GM19238 (cell line): ENCODE results near the gene NLRP10.
"Not testable (repeated sequence)": the region's sequence is repeated elsewhere in the genome, so short reads cannot be mapped to it uniquely, and the experiment has no call there.

Source experiments
- DNase-seq: peaks from one replicate; pipeline ENCODE4 v3.0.0; 2011; ENCODE audit warnings: low spot score; ENCODE audit not compliant: insufficient read length

Gene NLRP10

DNA sequence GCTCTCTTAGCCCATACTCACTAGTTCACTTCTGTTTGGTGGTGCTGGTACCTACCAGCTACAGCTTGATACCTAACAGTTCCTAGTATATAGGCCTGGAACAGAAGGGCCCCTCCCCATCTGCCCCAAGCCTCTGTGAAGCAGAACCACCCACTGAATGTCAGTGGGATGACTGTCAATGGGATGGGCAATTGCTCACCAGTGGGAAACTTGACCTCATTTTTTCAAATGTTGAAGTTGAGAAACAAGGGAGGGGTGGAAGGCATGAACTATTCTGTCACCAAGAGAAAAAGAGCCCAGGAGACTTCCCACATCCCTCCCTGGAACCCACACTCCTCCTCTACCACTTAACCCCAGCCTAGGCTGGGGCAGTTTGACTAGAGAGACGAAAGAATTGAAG lies at the start of gene NLRP10:
TSS of gene NLRP10 (minus strand) at position 62 of the 400 bp plus-strand sequence. CDS start 1,952 bp downstream, outside the sequence.
- DNase-seq: no peak

GRCh38 chr11:8013833-8014232 lies 48.6 kb upstream of the NLRP10 start:
- no peak for DNase-seq

DNA sequence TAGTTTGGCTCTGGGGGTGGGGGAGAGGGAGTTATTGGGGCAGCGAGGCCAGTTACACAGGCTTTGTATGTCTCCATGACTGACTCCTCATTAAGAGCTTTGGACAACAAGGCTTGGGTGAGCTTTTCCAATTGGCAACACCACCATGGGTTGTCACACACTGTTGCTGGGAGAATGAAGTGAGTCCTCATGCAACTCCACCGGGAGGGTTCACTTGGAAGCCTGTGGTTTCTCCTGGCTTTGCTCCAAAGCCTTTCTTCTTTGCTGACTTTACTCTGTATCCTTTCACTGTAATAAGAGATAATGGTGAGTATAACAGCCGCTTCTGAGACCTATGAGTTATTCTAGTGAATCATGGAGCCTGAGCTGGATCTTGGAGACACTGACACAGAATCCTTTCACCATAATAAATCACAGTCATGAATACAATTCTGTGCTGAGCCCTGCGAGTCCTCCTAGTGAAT lies 46.8 kb upstream of the NLRP10 start:
- no peak for DNase-seq

DNA sequence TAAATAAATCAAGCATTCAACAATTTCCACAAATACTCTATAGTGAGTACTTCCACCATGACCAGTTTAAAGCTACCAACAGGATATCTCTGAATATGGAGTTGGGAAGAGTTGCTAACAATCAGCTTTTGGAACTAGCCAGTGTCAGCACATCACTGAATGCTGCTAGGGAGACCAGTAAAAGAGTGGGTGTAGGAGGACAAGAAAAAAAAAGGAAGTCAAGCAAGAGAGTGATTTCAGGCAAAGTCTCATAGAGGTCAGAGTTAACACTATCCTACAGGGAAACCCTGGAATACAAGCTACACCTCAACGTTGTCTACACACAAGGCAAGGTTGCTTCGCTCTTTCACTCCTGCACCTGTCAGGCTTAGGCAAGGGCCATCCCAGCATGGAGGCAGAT lies 46.1 kb upstream of the NLRP10 start:
- DNase-seq: no peak

- no peak for DNase-seq
Observed at GRCh38 chr11:8009856-8010255, 44.6 kb upstream of the NLRP10 start.

- DNase-seq: no peak
Observed at GRCh38 chr11:8008212-8008611, 43.0 kb upstream of the NLRP10 start.

DNA sequence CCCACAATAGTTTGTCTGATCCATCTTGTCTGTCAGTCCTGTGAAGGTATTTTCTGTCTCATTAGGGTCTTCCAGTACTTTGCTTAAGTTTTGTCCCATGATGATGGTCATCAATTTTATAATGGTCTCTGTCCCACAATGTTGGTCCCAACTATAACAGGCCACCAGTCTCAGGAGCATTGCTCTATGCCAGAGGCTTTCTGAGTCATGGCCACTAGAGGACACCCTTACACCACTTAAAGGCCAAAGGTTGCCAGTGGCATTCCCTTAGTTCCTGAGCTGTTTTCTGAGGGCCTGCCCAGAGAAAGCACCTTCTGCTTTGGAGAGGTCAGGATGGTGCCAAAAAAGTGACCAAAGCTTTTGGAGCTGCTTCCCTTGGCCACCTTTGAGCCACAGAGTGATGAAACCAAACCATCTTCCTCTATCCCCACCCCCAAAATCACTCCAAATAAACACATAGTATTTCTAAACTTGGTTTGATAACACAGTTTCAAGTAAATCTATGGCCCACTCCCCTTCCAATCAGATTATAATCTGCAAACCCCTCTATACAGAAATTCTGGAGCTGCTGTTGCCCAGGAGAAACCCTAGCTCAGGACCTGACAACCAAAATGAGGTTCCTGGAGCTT lies 41.2 kb upstream of the NLRP10 start:
- DNase-seq: peak; percentile 48

GRCh38 chr11:8005556-8005955 lies 40.3 kb upstream of the NLRP10 start:
- DNase-seq: no peak

GRCh38 chr11:8004008-8004407 lies 38.8 kb upstream of the NLRP10 start:
- no peak for DNase-seq

DNA sequence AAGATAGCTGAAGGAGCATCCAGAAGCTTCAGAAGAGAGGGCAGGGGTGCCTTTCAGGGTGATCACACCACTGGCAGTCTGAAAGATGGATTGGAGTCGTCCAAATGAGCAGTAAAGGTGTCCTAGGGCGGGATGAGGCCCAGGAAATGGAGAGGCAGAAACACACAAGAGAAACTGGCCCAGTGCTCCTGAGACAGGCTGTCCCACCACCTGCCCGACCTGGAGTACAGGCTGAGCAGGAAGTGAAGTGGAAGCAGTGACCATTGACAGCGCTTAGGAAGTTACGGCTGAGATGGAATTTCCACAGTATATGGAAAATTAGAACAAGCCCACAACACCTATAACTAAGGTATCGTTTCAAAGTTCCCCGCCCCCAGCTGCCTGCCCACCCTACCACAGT lies 37.9 kb upstream of the NLRP10 start:
- DNase-seq: no peak

DNA sequence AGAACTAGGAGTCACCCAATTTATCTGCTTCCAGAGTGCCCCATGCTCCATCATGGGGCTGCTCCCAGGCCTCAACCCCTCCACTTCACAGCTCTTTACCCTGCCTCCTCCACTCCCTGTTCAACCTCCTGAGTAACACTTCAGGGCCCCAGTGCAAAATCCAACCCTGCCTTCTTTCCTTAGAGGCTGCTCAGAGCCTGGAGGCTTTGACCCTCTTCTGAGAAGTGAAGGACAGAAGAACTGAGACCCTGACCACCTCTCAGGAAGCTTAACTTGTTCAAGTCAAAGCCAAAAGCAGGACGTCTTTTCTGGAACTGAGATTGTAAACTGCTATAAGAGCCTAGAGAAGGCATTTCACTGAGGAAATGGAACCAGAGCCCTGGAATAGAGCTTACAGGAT lies 37.4 kb upstream of the NLRP10 start:
- DNase-seq: no peak

GRCh38 chr11:8000390-8000789 lies 35.1 kb upstream of the NLRP10 start:
- no peak for DNase-seq

GRCh38 chr11:7999795-8000194 lies 34.5 kb upstream of the NLRP10 start:
- DNase-seq: no peak

GRCh38 chr11:7994581-7995278 lies 29.5 kb upstream of the NLRP10 start:
- no peak for DNase-seq

DNA sequence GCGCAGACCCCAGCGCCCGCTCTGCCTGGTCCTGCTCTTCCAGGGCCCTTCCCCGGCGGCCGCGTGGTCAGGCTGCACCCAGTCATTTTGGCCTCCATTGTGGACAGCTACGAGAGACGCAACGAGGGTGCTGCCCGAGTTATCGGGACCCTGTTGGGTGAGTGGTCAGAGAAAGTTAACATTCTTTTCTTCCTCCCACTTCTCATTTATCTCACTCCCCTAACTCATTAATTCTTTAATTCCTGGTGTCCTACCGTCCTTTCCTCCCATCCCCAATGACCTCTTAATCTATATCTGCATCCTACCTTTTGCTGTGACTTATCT lies 22.3 kb upstream of the NLRP10 start:
- DNase-seq: not testable (repeated sequence)

DNA sequence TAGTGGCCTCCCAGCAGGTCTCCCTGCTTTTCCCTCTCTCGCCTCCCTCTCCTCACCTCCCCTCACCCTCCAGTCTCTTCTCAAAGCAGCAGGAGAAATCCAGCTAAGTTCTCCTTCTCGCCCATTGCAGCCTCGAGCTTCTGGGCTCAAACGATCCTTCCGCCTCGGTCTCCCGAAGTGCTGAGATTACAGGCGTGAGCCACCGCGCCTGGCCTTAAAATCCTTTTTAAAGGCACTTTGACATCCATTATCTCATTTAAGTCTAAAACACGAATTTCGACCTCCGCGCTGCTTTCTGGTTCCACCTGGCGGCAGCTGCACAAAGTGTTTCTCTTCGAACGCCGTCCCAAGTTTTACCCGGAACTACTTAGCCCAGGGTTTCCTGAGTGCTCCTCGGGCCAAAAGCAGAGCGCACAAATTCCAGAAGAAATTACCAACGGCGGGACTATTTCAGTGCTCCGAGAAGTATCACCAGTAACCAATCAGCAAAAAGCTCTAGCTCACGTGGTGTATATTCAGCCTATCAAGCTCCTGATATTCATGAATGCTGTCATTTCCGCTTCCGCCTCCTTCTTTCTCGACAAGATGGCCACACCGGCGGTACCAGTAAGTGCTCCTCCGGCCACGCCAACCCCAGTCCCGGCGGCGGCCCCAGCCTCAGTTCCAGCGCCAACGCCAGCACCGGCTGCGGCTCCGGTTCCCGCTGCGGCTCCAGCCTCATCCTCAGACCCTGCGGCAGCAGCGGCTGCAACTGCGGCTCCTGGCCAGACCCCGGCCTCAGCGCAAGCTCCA lies 21.7 kb upstream of the NLRP10 start, which contains the start of gene EIF3F:
TSS of gene EIF3F (plus strand) at position 570 of the 792 bp plus-strand sequence. CDS start at position 586, 16 bp downstream.
- peak; percentile 66 for DNase-seq

DNA sequence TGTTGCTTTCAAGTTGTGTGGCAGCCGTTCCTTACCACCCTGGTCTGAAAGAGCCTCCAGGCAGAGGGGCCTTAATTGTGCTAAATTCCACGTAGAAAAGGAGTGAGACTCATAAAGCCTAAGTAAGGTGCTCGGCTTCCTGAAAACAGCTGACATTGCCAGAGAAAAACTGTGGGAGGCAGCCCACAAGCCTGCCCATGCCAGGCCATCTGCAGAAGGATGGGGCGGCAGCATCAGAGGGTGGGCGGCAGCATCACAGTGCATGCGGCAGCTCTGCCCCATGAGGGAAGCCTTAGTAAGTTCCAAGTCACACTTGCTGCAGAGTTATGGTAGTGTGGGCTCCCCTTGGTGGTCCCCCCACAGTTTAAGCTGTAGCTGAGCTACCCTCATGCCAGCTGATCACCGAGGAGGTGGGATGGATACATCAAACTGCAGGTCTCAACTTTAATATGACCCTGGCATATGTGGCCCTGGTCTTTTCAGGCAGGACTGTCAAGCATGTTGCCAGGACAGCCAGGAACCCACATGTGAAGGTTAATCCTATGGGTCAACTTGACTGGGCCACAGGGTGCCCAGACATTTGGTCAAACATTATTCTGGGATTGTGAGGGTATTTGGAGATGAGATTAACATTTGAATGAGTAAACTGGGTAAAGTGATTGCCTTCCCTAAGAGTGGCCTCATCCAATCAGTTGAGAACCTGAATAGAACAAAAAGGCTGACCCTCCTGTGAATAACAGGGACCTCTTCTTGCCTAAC lies 18.8 kb upstream of the NLRP10 start:
- DNase-seq: no peak

DNA sequence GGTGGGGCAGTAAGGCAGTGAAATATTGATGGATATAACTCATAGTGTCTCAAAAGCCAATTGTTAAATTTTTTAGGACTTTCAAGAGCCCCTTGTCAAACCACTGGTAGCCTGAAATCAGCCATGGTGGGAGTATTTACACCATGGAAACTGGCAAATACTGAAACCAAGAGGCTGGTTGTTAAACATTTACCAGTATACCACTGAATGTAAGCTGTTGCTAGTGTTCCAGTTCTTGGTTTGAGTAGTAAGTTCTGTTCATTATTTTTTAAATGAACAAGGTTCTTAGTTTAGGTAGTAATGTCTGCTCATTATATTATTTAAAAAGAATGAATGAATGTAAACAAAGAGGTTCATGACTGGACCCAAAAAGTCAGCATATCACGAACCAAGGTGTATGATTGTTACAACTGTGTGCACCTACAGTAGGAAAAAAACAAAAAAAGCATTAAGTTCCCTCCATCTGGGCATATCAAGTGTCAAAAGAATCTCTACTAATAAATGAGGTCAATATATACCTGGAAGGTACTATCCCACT lies 17.4 kb upstream of the NLRP10 start:
- DNase-seq: no peak

GRCh38 chr11:7981619-7982157 lies 16.4 kb upstream of the NLRP10 start:
- no peak for DNase-seq

DNA sequence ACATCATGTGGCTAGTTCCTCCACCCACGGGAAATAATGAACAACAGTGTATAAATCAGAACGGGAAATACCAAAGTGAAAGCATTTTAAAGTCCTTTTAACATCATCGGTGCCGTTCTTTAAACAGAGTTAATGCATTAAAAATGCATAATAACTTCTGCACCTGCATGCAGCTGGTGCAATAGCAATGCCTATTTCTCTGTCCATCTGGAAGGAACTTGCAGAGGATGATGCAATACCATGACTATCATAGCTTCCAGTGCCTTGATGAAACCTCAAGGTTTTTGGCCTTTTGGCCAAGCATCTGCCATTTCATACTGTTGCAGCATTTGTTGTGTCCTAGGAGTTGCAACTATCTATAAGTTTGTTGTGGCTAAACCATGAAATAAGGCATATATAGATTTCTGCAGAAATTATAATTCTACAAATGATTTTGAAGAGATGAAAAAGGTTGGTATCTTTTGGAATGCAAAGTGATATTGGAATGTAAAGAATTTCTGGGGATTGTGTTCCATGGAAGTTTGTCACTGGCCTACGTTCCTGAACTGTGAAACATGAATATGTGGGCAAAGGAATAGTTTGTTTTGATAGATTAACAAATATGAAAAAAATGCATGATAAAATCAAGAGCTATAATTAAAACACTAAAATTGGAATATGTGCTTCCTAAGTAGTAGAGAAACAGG lies 12.1 kb upstream of the NLRP10 start:
- DNase-seq: no peak
